ENCODE results near the gene TMEM43.

TMEM43 gene

DNA sequence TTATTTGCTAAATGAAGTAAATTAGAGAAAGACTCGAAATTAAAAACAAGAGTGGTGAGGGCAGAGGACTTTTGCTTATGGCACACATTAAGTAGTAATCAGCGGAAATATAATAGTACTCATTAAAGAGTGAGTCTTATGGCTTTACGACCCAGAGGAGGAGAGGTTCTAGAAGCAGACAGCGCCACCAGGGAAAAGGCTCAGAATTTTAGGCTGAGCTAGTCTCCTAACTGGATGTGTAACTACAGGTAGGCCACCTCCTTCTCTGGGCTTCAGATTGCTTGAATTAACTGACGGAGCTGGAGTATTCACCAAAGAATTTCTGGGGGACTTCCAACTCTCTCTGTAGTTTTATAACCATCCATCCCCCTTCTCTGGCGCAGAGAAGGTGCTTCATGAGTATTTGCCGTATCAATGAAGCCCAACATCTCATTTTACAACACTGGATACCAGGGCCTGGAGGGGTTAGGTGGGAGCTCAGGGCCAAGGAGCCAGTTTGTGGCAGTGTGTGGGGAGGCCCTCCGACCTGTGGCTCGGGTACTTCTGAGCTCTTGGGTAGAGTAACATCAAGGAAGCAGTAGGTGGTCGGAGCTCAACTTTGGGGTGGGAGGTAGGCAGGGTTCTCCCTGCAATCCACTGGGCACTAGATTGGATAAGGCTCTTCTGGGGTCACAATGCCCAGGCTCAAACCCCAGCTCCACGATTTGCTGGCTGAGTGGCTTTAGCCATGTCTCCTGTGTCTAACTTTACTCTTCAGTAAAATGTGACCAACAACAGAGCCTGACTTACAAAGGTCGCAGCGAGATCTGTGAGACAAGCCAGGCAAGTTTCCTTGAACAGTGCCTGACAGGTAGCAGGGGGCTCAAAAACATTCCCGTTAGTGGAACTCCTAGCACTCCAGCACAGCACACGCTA lies 1.3 kb upstream of the TMEM43 start:
- peak overlapping the region; percentile 99 for H3K4me3 ChIP-seq (replicated peaks; ENCODE audit: low read depth, low read length)
- TF ChIP-seq CTCF (IDR thresholded peaks at IDR 0.05; ENCODE audit: low read length, missing control alignments), result no peak
- DNase-seq (ENCODE audit: low read depth), result no peak

GRCh38 chr3:14124223-14124614 lies 633 bp upstream of the TMEM43 start:
- TF ChIP-seq CTCF (IDR thresholded peaks at IDR 0.05; ENCODE audit: low read length, missing control alignments), result no peak
- DNase-seq (ENCODE audit: low read depth), result peak; percentile 39
- H3K4me3 ChIP-seq (replicated peaks; ENCODE audit: low read depth, low read length), result peak overlapping the region; percentile 99

DNA sequence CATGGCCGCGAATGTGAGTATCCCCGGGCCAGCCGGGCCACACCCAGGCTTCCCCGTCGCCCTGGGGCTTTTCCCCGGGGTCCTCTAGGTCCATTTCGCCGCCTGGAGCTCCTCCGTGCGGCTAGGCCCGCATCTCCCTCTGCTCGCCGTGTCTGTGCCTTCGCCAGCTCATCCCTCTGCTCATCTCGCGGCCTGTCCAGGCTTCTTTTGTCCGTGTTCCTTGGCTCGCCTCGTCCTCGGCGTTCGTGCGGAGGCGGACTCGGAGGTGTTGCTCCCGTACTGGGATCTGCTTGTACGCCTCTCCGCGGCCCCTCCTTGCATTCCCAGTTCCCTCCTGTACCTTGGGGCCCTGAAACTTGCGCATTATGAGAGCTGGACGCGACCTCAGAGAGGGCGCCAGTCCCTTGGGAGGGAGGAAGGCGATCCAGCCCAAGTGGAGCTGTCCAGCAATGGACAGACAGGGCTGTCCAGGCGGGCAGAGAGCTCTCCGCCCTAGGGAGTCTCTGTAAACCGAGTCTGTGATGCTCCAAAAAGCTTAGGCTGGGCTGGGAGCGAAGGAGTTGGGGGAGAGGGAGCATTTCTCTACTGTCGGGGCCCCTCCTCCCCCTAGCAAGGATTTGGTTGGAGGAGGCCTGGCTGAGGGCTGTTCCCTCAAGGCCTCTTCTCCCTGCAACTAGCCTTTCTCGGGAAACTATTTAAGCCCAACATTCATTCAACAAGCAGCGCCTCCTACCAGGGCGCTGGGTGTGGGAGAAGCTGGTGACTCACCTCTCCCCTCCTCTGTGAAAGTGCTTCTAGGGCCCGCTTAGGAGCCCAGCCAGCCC lies 553 bp downstream of the TMEM43 start:
- H3K4me3 ChIP-seq (replicated peaks; ENCODE audit: low read depth, low read length), result peak overlapping the region; percentile 99
- DNase-seq (ENCODE audit: low read depth), result peak; percentile 95
- TF ChIP-seq CTCF (IDR thresholded peaks at IDR 0.05; ENCODE audit: low read length, missing control alignments), result peak; percentile 19

GRCh38 chr3:14126017-14126886 lies 1.4 kb downstream of the TMEM43 start:
- no peak for DNase-seq (ENCODE audit: low read depth)
- no peak for TF ChIP-seq CTCF (IDR thresholded peaks at IDR 0.05; ENCODE audit: low read length, missing control alignments)

DNA sequence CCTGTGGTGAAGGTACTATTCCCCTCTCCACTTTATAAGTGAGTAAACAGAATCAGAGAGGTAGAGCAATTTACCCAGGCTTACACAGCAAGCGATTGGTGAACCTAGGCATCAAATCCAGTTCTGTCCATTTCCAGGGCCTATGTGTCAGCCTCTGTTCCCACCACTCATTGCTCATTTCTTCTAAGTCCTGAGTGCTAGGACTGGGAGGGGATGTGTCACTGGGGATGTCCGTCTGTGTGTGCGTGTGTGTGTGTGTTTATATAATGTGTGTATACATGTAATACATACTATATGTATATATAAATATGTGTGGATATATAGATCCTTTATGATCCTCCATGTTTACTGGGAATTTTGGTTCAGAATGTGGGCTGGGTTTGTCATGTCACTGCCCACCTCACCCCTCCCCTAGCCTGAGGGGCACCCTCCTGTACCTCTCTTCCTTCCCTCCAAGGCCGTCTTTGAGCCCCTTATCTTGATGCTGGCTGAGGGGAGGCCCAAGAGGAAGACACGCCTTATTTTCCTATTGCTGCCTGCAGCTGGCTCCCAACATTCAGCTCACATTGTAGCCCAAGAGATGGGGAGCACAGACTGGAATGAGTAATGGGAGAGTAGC lies 2.1 kb downstream of the TMEM43 start:
- no peak for DNase-seq (ENCODE audit: low read depth)
- no peak overlapping the region for H3K4me3 ChIP-seq (replicated peaks; ENCODE audit: low read depth, low read length)
- no peak for TF ChIP-seq CTCF (IDR thresholded peaks at IDR 0.05; ENCODE audit: low read length, missing control alignments)

More at GRCh38 chr3:14126017-14126886, 1.4 kb downstream of the TMEM43 start:
- peak overlapping the region; percentile 99 for H3K4me3 ChIP-seq (replicated peaks; ENCODE audit: low read depth, low read length)

All from fibroblast of pulmonary artery (primary cell).